ENCODE data around the gene TRIM29. TPM values are rescaled to one million over a fixed set of nuclear protein-coding genes. Genes with fewer than 3 reads are reported as not detected.

Gene TRIM29
- total and polyA plus RNA-seq, 9 of the 15 experiments (the other 6 are each of a cell fraction or from before 2014, with no cell fraction given): 0.08 to 1.4 (median 0.42) TPM; not detected in 2

DNA sequence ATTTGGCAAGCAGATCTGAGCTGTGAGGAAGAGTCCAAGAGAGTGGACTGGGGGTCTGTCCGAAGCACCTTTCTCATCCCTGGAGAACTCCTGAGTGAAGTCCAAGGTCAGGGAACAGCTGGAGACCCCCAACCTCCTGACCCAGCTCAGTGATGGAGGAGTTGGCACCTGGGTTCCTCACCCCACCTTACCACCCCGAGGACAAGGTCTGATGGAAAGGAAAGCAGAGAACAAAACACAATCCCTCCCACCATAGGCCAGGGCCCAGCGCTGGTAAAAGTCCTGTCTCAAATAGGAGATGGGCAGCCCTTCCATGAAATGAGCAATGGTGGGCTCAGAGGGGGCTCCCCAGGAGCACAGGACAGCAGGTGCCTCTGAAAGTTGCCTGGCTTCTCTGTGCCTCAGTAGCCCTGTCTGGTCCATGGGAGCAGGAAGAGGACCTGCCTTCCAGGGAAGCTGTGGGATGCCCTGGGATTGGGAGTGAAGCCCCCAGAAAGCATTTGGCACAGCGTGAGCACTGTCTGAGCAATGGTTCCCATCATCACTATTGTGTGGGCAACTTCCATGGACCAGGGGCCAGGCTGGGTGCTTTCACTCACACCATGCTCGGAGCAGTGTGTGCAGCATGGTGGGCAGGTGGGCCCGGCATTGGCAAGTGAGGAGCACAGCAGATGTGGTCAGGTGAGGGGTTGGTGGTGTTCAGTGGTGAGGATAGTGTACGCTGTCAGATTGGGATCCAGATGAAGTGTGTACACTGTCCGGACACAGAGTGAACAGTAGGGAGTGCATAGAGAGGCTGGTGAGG is 7.5 kb downstream of the TRIM29 start:
- no peak for FAIRE-seq
- Histone ChIP-seq H3K36me3 (ENCODE audit: control insufficient read depth, insufficient read depth, low read length) (no peaks in the 10 kb centered on the region), H3K27me3 (ENCODE audit: control insufficient read depth in 2 of 2, insufficient read depth in 2 of 2, low read length in 2 of 2) (peaks cover 22 to 72% of the 10 kb centered on the region in 2 experiments), H3K9ac (ENCODE audit: insufficient read depth in 1 of 2, low read depth in 2 of 2, low read length in 2 of 2) (no peak overlapping the region), H3K4me3 (no peak overlapping the region), H3K9me1 (ENCODE audit: control insufficient read depth, insufficient read depth, low read length) (peaks cover 5% of the 10 kb centered on the region), H3K27ac (ENCODE audit: extremely low read depth, low read depth, low read length) (no peak overlapping the region), H2AFZ (ENCODE audit: low read depth, low read length) (no peak overlapping the region), H3K4me1 (replicated peaks in 1 of 2; ENCODE audit: control insufficient read depth in 2 of 2, insufficient read depth in 2 of 2, low read length in 2 of 2) (peaks cover 0 to 3% of the 10 kb centered on the region in 2 experiments; a peak in 3 of 5 replicates), H3K9me3 (replicated peaks; ENCODE audit: control insufficient read depth, insufficient read depth, low read depth, low read length) (no peaks in the 10 kb centered on the region), H4K20me1 (replicated peaks; ENCODE audit: control insufficient read depth, insufficient read depth, low read length) (peaks cover 16% of the 10 kb centered on the region; the same call in 1 of the 2 replicates), H3K4me2 (ENCODE audit: insufficient read depth, low read length) (no peak overlapping the region), H3K79me2 (ENCODE audit: control insufficient read depth, insufficient read depth, low read length) (no peaks in the 10 kb centered on the region)
- DNase-seq (ENCODE audit: extremely low read depth in 1 of 4, low spot score in 3 of 4): no peak
- ATAC-seq: no peak
- no TSS peak for BruUV-seq (replicated peaks)
- POLR2A ChIA-PET: no interaction called here
- in situ Hi-C loops (cut with MboI) (no loop called here), intact Hi-C loops (cut with micrococcal nuclease) (no loop called here)
- CTCF ChIA-PET (ENCODE audit: low intra/inter-chr PET ratio): no interaction called here
- 2% methylated on average over 8 of the region's 8 CpGs for WGBS (ENCODE audit: insufficient coverage, low coverage, missing lambda C conversion rate)
- TF ChIP-seq TBL1XR1 (IDR thresholded peaks at IDR 0.05; ENCODE audit: low read length in 2 of 2) (no peak), MAFK (IDR thresholded peaks at IDR 0.05; ENCODE audit: low read length) (no peak), ARHGAP35 (IDR thresholded peaks at IDR 0.05; ENCODE audit: partially characterized antibody) (no peak), ZNF280A (IDR thresholded peaks at IDR 0.05; ENCODE audit: low read depth, partially characterized antibody) (no peak), ZSCAN29 (IDR thresholded peaks at IDR 0.05) (no peak), CBX5 (IDR thresholded peaks at IDR 0.05; ENCODE audit: borderline replicate concordance, low read depth) (no peak), HDAC2 (IDR thresholded peaks at IDR 0.05) (no peak), RB1 (IDR thresholded peaks at IDR 0.05; ENCODE audit: low read depth) (no peak), FOS (IDR thresholded peaks at IDR 0.05; ENCODE audit: extremely low read depth, insufficient read length) (no peak), MEF2A (IDR thresholded peaks at IDR 0.05; ENCODE audit: control insufficient read depth, low read depth, low read length) (no peak), STAG1 (CRISPR knock-in tag; IDR thresholded peaks at IDR 0.05; ENCODE audit: borderline replicate concordance) (no peak), SP2 (IDR thresholded peaks at IDR 0.05; ENCODE audit: extremely low read depth, low read depth, low read length, poor library complexity, severe bottlenecking) (no peak), DIDO1 (tag; IDR thresholded peaks at IDR 0.05; ENCODE audit: low read depth) (no peak), SMAD1 (IDR thresholded peaks at IDR 0.05; ENCODE audit: low read depth, low read length, partially characterized antibody) (no peak), RNF2 (IDR thresholded peaks at IDR 0.05) (no peak), BCOR (IDR thresholded peaks at IDR 0.05) (no peak), RBM22 (IDR thresholded peaks at IDR 0.05; ENCODE audit: low read depth, low read length, poor library complexity, severe bottlenecking) (no peak), MED1 (CRISPR knock-in tag; IDR thresholded peaks at IDR 0.05; ENCODE audit: borderline replicate concordance) (no peak)
